NCI-H187 (cell line): ENCODE measurements around the gene CC2D1B.

Source experiments
- DNase-seq, 2 experiments: peaks; one replicate each; lab custom pipeline; 2025; lab: John Stamatoyannopoulos, UW

Gene CC2D1B

DNA sequence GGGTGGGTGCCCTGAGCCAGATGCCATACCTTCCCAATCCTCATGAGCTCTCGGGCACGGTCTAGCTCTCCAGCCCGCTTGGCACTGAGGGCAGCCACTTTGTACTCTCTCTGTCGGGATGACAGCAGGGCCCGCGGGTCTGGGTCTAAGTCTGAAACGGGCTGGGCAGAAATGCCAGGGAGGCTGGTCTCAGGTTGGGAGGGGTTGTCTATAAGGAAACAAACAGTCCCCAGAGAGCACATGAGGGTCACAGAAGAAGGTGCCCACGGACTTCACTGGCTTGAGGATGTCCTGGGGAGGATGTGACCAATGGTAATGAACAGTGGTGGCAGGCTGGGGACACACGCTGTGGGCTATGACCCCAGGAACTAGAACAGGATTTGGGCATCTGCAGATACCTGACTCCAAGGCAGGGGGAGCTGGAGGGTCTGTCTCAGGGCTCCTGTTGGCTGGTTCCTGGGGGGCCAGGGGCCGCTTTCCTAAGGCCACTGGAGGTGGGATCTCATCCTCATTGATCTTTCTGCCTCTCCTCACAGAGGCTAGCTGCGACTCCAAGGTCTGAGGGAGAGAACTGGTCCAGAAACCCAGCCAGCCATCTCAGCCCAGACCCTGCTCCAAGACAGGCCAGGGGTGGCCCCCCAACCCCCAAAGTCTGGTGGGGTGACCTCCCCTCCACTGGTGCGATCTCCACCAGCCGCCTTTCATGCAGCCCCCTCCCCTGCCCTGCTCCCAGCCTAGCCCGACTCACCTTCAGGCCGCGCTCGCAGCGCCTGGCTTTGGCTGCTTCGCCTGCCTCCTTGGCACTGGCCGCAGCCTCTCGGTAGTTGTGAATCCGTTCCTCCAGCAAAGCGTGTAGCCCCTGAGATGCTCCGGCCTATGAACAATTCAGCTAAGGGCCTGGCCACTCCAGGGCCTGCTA lies 6.1 kb downstream of the CC2D1B start:
- DNase-seq: no peak

DNA sequence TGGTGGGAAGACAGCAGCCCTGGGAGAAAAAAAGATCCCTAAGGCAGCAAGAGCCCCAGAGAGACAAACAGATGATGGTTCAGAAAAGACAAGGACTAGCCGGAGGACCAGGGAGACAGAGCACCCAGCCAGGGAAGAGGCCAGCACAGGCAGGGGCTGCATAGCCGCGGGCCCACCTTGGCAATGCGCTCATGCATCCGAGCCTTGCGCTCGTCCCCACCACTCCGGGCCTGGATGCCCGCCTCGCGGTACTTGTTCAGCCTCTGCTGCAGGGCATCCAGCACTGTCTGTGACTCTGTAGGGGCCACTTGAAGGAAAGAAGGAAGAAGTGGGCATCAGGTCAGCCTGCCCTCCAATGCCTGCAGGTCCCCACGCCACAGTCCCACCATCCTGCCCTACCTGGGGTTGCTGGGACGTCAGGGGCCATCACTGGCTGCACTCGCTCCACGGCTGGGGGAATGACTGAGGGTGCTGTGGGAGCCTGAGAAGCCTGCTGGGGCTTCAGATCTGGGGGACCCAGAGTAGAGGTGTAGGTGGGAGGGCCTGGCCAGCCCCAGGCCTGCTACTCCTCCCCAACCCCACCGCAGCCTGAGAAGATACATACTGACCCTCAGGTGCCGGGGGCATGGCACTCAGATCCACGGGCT lies 7.0 kb downstream of the CC2D1B start:
- DNase-seq: no peak

DNA sequence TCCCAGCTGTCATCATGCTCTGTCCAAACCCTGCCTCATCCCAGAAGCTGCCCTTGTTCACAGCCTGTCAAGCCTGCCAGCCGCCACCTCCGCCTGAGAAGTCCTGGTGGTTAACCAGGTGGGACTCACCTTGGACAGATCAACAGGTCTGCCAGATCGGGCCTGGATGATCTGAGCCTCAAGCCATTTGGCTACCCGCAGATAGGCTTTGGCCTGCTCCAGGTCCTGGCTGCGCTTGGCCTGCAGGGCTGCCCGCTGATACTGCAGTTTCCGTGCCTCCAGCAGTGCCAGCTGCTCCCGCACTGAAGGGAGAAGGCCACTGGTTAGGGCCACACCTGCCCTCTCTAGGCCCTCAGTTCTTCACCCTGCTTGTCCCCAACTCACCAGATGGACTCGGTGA lies 8.6 kb downstream of the CC2D1B start:
- no peak for DNase-seq

DNA sequence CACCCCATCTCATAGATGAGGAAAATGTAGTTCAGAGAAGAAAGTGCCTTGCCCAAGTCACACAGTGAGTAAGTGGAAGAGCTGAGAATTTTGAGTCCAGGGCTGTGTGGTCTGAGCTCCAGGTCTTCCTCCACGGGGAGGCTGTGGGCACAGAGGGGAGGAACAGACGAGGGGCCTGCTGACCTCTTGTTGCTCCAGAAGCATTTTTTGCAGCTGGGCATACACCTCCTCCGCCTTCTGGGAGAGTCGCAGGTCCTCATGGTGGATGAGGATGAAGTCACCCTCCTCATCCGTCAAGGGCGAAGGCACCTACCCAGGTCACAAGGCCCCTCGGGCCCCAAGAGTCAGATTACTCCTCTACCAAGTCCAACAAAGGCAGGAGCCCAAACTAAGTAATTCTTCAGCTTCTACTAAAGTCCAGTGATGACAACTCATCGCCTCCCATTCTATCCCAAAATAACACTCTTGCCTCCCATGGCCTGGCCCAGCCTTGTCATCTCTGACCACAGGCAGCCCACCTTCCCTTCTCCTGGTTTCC lies 9.1 kb downstream of the CC2D1B start:
- no peak for DNase-seq

DNA sequence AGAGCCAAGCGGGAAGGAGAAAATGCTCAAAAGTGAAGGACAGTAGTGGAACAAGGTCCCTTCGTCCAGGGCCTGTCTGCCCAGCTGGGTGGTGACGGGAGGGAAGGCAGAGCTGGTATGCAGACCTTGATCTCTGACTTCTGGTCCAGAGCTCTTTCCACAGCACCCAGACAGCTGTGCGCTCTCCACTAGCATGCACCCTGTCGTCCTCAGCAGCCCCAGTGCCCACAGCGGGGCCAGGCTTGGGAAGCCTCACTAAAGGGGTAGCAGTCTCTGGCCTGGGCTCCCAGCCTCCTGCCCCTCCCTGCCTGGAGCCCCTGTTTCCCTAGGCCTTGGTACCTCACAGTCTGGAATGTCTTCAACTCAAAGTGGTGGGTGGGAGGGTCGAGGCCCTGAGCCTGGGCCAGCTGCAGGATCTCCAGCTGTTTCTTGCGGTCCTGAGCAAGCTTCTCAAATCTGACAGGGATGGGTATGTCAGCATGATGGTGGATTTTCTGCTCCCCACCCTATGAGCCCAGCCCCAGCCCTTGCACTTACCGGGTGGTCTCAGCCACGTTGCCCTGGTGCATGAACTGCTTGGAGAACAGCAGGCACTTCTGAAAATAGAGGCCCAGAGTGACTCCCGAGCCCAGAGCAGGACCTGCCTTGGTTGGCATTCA lies 10.0 kb downstream of the CC2D1B start:
- DNase-seq: no peak

DNA sequence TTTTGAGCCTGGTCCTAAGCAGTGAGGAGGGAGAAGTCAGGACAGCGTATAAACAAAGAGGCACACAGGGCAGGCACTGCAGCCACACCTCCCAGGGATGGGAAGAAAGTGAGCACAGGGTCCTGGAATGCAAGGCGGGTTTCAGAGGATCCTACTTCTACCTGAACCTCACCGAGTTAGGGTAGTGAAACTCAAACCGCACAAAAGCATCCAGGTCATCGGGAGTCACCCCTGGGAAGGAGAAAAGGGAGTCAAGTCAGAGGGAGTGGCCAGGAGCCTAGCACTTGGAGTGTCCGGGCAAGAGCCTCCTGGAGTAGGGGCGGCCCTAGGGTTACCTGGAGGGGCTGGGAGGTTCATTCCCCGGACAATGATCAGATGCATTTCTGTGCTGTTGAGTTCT lies 10.6 kb downstream of the CC2D1B start:
- no peak for DNase-seq

DNA sequence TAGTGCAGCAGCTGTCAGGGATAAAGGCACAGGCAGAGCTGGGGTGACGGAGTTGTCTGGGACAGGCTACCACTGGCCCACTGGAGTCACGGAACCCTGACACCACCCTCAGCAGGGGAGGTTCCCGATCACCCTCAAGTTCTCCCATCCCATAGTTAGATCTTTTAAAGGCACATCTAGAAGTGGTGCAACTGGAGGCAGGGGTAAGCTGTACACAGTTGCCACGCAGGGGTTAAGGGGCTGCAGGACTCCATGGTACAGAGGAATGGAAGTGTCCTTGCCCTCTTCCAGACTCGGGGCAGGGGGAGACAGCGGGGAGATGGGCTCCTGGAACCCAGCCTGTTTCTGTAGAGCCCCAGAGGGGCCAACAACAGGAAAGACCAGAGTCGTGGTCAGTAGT lies 13.3 kb downstream of the CC2D1B start:
- DNase-seq: no peak

DNA sequence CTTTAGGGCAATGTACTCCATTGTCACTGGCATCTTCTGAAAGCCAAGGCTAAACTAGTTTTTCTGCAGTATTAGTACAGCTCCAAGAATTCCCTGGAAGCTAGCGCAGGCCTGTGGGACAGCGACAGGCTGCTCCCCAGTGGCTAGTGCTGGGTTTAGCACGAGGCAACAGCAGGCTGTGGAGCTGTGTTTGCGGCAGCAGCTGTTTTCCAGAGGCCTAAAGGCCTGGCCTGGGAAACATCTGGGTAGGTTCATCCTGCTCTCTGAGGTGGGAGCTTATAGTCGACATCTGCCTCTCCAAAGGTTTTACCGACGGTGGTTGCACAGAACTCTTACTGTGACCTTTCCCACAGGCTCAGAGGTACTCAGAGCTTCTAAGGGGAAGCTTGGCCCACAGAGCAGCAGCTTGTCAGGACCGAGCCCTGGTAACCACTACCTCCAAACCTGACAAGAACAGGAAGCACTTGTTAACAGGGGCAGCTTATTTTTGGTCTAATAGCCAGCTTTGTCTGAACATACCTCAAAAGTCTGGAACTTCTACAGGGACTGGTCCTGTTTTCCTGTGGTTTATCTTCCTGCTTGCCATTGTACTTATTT lies 17.2 kb downstream of the CC2D1B start:
- DNase-seq: no peak

DNA sequence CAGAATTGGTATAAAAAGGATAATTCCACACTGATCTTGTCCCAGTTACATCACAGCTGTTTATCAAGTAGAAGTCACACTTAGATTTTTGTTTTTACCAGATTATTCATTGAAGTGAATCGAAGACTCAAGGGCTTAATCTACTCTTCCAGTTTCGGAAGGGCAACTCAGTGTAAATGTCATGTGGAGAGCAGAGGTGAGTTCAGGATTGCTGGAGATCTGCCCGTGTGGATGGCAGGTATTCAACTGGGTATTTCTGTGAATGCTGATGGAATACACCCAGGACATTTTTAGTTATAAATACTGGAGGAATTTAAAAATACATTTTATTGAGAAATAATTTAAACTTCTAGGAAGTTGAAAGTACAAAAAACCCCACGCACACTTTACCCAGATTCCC lies 19.4 kb downstream of the CC2D1B start:
- DNase-seq: no peak

DNA sequence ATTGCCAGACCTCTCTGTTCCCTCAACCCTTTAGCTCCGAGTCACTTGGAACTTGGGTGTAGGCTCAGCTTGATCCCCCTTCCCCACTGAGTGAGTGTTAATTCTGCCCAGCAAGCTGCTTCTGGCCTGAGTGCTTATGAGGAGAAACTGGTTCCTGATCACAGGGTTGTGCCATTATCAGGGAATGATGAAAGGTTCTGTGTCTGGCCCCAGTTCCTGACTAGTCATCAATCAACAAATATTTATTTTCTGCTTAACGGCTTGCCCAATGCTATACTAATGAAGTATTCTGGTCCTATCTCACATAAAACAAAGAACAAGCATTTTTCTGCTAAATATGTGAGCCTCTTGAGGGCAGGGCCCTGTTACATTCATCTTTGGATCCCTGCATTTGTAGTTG lies 20.8 kb downstream of the CC2D1B start:
- no peak for DNase-seq

DNA sequence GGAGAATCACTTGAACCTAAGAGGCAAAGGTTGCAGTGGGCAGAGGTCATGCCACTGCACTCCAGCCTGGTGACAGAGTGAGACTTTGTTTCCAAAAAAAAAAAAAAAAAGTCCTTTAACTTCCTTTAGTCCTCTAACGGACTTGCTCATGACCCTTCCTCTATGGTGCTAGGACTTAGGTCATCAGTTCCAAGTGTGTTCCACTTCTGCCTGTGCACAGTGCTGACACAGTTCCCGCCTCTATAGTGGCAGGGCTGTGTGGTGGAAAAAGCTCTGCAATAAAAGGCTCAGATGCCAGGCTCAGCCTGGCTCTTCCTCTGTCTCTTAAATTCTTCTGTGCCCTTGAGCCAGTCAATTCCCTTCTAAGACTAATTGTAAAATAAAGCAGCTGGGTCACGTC lies 22.0 kb downstream of the CC2D1B start:
- no peak for DNase-seq

DNA sequence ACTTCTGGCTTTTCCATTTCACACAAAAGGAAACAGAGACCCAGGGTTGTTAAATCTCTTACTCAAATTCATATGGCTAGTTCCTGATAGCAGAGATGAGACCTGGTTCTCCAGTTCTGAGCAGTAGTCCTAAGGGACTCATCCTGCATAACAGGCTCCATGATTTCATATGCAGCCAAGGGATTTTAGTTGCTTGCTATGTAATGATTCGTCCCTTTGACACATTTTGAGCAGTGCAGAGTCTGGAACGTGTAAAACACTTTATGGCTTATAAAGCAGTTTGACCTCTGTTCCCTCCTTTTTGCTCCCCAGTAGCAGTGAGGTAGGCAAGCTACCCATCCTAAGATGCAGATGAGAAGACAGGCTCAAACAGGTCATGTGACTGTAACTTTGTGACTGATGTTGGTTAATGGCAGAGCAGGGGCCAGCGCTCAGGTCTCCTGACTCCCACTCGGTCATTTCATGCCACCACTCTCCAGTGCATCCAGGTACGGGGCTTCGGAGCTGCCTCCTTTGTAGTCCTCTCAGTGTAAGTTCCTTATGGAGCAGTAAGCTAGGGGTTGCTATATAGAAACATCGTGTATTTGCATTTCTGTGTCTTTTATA lies 24.2 kb downstream of the CC2D1B start:
- no peak for DNase-seq

DNA sequence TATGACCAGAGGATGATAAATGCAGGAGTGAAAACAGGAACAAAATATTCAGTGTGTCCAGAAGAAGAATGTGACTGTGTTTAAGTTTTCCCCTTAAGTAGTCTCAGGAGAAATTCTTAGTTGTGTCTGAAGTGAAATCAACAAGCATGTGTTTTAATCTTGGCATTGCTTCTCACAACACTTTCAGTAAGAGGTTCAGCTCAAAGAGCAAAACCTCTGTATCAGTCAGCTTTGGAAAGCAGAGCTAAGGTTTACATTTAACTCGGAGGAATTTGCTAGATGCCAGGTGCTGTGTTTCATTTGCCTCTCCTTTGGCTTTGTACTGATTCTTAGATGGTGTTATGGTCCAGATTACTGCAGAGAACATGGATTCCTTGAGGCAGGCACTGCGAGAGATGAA lies 28.6 kb downstream of the CC2D1B start:
- DNase-seq: no peak

DNA sequence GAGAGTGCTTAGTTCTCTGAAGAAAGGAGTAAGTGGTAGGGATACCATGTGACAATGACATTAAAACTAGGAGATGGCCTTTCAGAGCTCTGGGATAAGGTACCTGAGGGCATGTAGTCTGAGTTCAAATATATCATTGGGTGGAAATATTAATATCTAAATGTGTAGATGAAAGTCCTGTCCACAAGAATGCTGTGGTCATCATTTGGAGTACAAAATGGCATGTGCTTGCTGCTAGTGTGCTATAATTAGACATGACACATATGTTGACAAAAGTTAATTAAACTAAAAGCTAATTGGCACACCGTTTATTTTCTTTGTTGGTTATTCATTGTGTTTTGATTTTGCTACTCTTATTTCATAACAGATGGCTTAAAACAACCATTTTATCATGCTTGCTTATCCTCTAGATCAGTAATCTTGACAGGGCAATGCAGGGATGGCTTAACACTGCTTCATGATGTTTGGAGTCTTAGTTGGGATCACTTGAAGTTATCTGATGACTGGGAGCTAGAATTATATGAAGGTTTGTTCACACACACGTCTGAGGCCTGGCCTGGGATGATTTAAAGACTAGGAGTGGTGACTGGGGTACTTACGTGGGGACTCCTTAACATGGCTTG lies 31.0 kb downstream of the CC2D1B start:
- no peak for DNase-seq

DNA sequence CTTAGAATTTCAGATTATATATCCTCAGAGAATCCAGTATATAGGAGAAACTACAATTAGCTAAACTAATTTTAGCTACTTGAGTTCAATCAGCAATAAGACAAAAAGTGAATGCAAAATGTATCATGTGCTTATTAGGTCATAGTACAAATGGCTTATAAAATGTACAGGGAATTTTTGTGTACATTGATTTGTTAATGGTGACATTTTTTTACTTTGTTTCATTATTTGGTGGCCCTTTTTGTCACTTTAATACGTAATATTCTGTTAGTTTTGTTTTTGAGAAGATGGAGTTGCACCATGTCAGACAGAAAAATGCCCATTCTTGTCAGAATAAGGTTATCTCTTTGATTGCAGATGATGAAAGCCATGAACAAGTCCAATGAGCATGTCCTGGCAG lies 33.6 kb downstream of the CC2D1B start:
- DNase-seq: no peak

DNA sequence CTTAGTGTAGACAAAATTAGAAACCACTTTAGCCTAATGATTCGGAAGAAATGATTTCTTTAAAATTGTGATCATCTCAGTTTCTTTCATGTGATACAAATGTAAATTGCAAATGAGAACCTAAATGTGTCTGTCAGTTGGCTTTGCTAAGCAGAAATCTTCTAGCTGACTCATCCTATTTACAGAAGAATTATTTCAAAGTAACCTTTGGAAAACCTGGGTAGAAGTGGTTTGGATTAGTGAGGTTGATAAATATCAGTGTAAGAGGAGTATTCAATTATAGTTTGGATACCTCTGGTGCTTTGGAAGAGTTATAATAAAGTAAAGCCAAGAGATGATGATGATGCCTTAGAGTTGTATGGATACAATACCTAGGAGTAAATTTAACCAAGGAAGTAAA lies 37.4 kb downstream of the CC2D1B start:
- no peak for DNase-seq

DNA sequence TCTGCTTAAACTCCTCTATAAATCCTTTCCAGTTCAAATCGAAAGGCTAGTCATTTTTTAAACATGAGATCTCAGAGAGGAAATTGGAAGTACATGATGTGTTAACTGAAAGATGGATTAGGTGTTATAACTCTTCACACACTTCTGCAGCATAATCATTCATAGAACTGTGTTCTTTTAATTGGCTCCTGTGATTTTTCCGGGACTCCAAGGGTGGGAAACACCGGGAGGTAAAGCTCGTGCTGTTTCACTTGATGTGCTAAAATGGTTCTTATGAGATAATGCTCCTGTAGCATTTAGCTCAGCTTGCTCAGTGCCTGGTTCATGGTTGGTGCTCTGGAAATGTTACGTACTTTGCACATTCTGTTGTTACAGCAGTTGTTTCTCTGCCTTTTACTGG lies 40.2 kb downstream of the CC2D1B start:
- DNase-seq: no peak

DNA sequence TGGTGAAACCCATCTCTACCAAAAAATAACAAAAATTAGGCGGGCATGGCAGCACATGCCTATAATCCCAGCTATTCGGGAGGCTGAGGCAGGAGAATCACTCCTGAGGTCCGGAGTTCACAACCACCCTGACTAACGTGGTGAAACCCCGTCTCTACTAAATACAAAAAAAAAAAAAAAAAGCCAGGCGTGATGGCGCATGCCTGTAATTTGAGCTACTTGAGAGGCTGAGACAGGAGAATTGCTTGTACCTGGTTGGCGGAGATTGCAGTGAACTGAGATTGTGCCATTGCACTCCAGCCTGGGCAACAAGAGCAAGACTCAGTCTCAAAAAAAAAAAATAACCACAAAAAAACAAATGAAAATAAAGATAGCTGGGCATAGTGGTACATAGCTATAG lies 42.3 kb downstream of the CC2D1B start:
- no peak for DNase-seq

DNA sequence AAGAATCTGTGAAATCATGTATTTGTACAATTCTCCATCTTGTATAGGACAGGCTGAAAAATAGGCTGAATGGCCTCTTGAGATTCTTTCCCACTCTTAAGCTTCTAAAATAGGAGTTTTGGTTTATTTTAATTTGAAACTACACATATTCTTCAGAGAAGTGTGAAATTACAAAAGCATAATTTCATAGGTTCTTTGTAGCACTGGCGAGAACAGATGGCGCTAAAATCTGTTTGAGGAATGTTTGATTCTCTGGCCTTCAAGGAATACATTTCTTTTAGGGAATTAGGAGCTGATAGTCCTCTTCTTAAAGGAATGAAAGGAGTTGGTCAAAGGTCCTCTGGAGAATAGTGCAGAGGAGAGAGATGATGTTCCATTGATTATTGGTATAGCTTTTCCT lies 44.9 kb downstream of the CC2D1B start:
- no peak for DNase-seq

DNA sequence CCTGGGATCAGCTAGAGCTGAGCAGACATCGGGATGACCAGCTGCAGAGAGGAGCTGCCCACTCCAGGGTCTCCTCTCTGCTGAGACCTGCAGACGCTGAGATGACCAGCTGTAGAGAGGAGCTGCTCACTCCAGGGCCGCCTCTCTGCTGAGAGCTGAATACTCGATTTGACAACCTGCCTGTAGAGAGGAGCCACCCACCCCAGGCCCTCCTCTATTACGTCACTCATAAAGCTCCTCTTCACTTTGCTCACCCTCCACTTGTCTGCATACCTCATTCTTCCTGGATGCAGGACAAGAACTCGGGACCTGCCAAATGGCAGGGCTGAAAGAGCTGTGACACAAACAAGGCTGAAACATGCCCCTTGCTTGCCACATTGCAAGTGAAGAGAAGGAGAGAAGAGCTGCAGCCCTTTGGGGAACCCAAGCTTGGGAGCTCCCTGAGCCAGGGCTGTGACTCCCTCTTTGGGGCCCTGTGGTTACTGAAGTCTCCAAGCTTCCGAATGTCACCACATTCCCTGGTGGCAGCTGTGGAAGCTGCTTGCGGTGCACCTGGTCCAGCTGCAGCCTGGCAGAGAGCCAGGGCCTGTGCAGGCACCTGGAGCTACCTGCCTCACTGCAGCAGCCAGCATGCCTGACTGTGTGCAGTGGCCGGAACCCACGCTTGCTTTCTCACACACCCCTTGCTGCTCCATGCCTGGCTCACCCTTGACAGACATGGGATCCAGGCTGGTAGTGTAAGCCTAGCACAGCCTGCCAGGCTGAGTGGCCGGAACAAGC lies 59.6 kb downstream of the CC2D1B start:
- no peak for DNase-seq
